Thyroid gland (tissue), 4 donors: ENCODE data around the gene AXL.

Experiments used
- CTCF ChIP-seq, 6 experiments: fragments of 200-600 bp in 3 of 6; fragments of 450-650 bp in 3 of 6; sonication (generic) in 3 of 6; IDR thresholded peaks; one replicate each; pipeline ENCODE4 v1.5.1; 2016 to 2019; ENCODE audit warnings: antibody characterized with exemption in 6 of 6, mild to moderate bottlenecking in 2 of 6, inconsistent platforms in 1 of 6, moderate library complexity in 1 of 6
- POLR2A ChIP-seq, 2 donors: fragments of 450-650 bp; IDR thresholded peaks; one replicate each; pipeline ENCODE4 v1.6.1; 2017; ENCODE audit warnings: antibody characterized with exemption in 2 of 2, mild to moderate bottlenecking in 2 of 2, moderate library complexity in 1 of 2

- no peak for TF ChIP-seq CTCF (IDR thresholded peaks at IDR 0.05)
- TF ChIP-seq POLR2A (IDR thresholded peaks at IDR 0.05), result no peak
Measured at GRCh38 chr19:41264581-41265394, 45.8 kb downstream of the AXL start.
